HG02885 (cell line): Measurements from ENCODE around the gene RGS9.
A peak's percentile ranks its signal among the peaks of the same experiment; 100 is the strongest.
"Not testable (repeated sequence)": the region's sequence is repeated elsewhere in the genome, so short reads cannot be mapped to it uniquely, and the experiment has no call there.

ENCODE experiments used
- ATAC-seq: cut with Tn5 transposase; IDR thresholded peaks from one replicate; pipeline ENCODE4 v1.9.1; 2021; ENCODE audit warnings: mild to moderate bottlenecking; ENCODE audit not compliant: unreplicated experiment, poor library complexity

RGS9 gene

DNA sequence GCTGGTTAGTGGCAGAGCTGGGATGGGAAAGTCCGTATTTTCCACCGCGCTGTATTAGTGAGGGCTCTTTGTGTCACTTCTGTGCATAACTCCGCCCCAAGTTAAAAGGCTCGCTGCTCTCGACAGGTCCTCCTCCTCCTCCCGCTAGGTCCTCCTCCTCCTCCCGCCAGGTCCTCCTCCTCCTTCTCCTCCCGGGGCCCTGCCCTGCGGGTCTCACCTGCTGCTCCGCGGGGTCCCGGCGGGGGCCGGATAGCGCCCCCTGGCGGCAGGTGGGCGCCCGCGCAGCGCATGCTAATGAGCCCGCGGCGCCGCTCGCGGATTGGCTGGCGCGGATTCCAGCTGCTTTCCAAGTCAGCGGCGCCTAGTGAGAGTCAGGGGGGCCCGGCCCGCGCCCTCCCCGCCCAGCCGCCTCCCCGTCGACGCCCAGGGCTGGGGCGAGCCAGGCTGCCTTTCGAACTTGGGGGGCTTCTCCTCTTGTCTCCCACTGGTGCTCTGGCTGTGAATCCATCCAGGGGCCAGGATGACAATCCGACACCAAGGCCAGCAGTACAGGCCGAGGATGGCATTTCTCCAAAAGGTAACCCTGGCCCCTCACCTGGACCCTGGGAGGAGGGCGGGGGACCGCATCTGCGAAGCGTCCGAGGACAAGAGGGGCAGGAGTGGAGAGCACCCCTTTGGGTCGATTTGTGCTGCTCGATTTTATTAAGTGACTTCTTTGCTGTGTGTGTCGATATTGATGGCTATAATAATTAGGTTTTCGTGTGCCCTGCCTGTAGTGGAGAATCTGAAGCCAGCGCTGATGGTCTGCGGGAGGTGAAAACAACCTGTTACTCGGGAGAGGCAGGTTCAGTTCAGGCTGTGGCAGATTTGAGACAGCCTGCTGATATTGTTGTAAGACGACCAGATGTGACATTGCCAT, at the start of gene RGS9:
Gene RGS9 (plus strand): TSS at position 350 of the 919 bp plus-strand sequence. CDS start 171 bp downstream, at position 521.
- peak; percentile 93 for ATAC-seq

DNA sequence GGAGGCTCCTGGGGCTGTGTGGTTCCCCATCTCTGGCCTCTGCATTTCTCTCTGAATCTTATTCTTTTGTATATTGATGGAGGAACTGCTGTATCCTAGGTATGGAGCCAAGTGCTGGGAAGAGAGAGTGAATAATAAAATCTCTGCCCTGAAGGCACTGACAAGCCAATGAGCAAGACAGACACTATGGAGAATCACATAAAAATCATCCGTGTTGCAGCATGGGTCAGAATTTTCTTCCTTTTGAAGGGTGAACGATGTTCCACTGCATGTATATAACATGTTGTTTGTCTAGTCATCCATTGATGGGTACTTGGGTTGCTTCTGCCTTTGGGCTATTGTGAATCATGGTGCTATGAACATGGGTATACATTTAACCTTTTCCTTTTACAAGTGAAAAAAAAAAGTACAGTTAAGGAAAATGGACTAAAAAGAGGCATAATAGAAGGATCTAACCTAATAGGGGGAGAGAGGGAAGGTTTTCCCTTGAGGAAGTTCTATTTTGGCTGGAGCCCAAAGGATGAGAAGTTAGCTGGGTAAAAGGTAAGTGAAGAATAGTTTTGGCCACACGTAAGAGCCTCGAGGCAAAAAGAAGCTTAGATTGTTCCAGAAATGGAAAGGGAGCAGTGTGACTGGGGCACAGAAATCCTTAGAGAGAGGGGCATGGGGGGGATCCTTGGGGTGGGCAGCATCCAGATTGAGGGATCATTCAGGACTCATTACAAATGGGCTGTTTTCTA, 48.4 kb upstream of the RGS9 start:
- ATAC-seq: no peak

DNA sequence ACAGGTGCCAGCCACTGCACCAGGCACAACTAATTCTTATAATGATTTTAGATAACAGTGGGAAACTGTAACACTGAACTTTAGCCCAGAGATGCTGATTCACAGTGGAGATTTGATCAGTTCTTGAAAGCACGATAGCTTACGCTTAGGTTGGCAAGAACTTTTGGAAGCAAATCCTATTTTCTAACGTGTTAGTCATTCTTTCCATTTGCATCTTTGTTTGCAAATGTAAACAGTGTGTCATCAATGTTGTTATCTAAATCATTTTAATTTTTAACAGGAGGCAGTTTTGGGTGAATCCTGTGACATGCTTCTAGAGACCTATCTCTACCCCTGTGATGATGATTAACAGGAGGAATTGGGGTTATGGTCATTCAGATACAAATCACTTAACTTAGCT, 44.9 kb upstream of the RGS9 start:
- no peak for ATAC-seq

DNA sequence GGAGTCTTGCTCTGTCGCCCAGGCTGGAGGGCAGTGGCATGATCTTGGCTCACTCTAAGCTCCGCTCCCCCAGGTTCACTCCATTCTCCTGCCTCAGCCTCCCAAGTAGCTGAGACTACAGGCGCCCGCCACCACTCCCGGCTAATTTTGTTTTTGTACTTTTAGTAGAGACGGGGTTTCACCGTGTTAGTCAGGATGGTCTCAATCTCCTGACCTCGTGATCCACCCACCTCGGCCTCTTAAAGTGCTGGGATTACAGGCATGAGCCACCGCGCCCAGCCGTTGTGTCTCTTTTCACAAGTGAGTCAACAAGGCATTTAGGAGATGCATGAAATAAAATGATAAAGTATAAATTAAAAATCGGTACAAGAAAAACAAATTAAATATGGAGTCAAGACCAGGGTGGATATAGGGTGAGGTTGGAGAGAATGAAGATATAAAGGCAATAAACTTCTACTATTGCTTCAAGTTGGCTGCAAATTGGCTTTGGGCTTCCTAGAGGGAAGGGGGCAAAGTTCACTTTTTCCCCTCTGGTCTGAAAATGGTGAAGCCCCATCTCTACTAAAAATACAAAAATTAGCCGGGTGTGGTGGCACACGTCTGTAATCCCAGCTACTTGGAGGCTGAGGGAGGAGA, 44.3 kb upstream of the RGS9 start:
- ATAC-seq: not testable (repeated sequence)

DNA sequence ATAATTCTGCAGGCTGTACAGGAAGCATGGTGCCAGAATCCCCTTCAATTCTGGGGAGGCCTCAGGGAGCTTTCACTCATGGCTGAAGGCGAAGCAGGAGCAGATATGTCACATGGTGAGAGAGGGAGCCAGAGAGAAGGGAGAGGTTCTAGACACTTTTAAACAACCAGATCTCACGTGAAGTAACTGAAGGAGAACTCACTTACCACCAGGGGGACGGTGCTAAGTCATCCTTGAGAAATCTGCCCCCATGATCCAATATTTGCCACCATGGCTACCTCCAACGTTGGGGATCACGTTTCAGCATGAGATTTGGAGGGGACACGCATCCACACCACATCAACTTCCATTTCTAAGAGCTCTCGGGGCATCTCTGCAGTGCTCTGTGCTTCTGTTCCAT, 43.2 kb upstream of the RGS9 start:
- no peak for ATAC-seq

DNA sequence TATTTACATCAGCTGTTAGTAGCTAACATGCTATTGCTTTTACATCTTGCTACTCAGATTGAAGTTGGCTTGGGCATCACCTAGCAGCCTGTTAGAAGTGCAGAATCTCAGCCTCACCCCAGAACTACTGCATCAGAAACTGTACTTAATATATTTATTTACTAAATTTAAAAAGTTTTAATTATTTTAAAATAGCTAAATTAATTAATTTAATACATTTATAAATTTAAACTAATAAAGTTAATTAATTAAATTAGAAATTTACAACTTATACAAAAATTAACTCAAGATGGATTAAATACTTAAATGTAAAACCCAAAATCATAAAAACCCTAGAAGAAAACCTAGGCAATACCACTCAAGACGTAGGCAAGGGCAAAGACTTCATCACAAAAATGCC, 41.7 kb upstream of the RGS9 start:
- ATAC-seq: no peak

DNA sequence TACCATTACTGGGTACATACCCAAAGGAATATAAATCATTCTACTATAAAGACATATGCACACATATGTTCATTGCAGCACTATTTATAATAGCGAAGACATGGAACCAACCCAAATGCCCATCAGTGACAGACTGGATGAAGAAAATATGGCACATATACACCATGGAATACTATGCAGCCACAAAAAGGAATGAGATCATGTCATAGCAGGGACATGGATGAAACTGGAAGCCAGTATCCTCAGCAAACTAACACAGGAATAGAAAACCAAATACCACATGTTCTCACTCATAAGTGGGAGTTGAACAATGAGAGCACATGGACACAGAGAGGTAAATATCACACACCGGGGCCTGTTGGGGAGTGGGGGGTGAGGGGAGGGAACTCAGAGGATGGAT, 40.8 kb upstream of the RGS9 start:
- ATAC-seq: not testable (repeated sequence)

DNA sequence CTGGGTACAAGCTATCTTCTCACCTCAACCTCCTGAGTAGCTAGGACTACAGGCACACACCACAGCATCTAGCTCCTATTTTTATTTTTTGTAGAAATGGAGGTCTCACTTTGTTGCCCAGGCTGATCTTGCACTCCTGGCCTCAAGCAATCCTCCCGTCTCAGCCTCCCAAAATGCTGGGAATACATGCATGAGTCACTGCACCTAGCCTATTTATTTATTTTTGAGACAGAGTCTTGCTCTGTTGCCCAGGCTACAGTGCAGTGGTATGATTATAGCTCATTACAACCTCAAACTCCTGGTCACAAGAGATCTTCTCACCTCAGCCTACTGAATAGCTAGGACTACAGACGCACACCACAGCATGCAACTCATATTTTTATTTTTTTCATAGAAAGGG, 40.1 kb upstream of the RGS9 start:
- no peak for ATAC-seq

DNA sequence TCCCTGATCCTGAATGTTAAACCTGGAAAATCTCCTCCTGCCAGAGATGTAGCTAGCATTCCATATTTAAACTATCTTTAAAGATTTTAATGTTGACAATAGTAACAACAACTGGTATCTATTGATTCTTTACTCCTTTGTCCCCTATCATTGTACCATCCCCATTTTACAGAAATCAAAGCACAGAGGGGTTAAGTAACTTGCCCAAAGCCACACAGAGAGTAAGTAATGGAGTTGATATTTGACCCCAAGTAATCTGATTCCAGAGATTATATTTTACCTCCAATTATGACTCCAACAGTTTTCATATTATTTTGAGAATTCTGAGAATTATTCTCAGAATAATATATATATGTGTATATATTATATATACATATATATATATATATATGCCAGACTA, 37.7 kb upstream of the RGS9 start:
- no peak for ATAC-seq

DNA sequence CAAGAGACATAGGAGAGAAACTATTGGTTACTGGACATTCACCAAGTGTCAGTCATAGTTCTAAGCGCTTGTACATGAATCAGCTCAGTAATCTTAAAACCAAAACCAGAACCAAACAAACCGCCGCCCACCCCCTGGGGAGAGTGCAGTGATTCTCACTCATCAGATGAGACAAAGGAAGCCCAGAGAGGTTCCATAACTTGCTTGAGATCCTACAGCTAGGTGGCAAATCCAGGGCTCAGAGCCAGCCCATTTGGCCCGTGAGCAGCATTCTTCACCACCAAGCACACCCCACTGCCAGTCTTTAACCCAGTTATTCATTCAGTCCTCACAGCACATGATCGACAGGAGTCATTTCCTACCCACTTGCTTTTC, 37.2 kb upstream of the RGS9 start:
- ATAC-seq: peak; percentile 77

DNA sequence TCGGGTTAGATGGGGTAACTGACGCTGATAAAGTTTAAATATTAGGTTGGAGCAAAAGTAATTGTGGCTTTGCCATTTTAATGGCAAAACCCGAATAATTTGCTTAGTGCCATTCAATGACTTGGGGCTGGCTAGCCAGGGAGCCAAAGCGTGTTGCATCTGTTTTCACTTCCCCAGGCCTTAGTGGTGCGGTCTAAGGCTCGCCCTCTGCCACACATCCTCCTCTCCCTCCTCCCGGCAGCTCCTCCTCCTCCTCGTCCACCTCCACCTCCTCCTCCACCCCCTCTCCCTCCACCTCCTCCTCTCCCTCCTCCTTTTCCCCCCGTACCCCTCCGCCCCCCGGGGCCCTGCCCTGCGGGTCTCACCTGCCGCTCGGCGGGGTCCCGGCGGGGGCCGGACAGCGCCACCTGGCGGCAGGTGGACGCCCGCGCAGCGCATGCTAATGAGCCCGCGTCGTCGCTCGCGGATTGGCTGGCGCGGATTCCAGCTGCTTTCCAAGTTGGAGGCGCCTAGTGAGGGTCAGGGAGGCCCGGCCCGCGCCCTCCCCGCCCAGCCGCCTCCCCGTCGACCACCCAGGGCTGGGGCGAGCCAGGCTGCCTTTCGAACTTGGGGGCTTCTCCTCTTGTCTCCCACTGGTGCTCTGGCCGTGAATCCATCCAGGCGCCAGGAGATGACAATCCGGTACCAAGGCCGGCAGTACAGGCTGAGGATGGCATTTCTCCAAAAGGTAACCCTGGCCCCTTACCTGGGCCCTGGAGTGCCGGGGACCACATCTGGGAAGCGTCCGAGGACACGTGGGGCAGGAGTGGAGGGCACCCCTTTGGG, 36.6 kb upstream of the RGS9 start:
- peak; percentile 79 for ATAC-seq

DNA sequence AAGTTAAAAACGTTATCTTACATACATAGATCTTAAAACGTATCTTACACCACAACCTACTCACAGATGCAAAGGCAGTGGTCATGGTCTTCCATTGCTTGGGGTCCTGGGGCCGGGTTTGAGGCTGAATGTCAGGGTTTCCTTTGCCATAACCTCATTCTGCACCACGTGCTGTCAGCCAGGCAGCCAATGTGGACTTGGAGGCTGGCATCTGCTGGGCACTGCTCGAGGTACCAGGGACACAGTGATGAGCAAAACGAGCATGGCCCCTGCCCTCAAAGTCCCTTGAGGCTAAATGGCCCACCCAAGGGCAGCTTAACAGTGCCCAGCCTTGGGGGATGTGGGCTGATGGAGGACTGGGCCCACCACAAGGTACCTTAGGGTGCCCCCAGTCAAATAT, 35.8 kb upstream of the RGS9 start:
- no peak for ATAC-seq

DNA sequence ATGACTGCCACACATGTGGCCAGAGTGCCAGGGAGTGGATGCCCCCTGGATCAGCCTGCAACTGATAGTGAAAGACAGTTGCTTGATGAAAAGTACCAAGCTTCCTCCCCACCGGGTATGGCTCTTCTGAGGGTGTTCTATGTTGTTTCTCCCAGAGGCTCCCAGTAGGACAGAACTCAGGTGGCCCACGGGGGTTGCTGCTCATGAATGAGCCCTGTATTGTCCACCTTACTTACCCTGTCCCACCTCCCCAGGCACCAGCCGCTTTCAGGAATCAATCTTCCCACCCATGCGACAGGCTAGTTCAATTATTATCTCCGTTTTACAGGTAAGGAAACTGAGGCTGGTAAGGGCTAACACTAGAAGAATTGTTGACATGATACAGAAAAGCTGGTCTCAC, 34.9 kb upstream of the RGS9 start:
- ATAC-seq: no peak

DNA sequence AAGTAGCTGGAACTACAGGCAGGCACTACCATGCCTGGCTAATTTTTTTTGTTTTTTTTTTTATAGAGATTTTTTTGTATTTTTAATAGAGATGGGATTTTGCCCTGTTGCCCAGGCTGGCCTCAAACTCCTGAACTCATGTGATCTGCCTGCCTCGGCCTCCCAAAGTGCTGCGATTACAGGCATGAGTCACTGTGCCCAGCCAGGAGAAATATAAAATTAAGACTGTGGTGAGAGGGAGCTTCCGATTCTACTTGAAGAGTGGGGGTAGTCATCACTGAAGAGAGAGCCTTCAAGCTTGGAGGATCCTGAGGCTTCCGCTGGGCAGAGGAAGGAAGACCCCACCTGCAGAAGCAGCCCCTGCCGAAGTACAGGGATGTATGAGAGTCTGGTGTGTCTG, 34.4 kb upstream of the RGS9 start:
- ATAC-seq: no peak

DNA sequence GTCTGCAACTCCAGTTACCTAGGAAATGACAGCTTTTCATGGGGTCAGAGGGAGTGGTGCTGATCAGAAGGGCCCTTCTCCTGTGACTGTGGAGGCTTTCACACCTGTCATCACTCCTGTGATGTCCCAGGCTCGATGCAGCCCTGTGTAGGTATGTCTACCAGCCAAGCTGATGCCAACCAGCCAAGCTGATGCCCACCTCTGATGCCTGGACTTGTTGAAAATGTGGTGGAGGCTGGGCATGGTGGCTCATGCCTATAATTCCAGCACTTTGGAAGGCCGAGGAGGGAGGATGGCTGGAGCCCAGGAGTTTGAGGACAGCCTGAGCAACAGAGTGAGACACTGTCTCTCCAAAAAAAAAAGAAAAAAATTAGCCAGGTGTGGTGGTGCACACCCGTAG, 33.7 kb upstream of the RGS9 start:
- ATAC-seq: no peak

DNA sequence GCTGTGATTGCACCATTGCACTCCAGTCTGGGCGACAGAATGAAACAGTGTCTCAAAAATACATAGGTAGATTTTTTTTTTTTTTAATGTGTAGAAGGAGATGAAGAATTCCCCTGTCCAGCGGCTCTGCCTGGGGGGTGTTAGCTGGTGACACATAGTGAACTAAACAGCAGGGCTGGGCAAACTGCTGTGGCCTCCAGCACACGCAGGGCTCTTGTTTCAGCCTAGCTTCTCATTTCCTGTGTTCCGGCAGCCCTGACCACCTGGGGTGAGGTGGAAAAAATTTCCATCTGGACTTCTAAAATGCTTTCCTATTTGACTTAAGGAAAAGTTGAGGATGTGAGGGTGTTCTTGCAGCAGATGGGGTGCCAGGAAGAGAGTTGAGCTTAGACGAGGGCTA, 33.3 kb upstream of the RGS9 start:
- no peak for ATAC-seq

DNA sequence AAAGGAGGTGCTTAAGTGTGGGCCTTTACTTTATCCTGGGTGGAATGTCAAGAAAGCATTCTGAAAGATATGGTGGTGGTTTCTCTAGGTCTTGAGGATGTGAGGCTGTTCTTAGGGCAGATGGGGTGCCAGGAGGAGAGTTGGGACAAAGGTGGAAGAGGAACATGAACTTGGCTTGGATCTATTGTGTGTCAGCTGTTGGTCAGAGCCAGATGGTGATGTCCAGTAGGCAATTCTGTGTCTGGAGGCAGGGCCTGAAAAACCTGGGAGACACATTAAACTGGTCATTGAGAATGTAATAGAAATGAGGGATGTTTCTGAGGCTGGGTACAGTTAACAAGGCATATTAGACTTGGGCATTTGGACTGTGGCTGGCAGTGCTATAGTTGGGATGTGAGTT, 32.6 kb upstream of the RGS9 start:
- ATAC-seq: no peak

DNA sequence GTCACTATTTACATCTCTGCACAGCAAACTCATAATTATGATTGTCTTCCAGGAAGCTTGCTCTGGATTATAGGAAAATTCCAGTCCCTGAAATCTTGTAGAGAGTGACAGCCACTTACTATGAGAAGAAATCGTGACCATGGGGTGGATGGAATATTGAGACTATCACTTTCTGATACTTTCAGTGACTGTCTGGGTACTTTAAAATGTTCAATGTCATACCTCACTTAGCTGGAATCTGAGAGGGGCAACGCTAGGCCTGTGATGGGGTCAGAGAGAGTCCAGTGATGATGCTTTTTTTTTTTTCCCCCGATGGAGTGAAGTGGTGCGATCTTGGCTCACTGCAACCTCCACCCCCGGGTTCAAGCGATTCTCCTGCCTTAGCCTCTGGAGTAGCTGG, 32.2 kb upstream of the RGS9 start:
- ATAC-seq: no peak

DNA sequence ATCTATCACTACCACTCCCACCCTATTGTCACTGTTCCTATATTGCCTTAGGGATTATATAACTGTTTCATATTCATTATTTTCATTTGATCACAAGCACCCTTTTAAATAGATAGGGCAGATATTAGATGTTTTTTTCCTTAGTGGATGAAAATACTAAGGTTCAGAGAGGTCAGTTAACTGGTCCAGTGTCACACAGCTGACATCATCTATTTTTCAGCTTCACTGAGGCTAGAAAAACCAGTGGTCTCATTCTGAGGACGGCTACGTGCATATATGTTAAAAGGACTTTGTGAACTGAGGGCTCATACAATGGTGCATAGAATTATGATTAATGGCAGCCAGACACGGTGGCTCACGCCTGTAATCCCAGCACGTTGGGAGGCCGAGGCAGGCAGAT, 29.0 kb upstream of the RGS9 start:
- no peak for ATAC-seq

DNA sequence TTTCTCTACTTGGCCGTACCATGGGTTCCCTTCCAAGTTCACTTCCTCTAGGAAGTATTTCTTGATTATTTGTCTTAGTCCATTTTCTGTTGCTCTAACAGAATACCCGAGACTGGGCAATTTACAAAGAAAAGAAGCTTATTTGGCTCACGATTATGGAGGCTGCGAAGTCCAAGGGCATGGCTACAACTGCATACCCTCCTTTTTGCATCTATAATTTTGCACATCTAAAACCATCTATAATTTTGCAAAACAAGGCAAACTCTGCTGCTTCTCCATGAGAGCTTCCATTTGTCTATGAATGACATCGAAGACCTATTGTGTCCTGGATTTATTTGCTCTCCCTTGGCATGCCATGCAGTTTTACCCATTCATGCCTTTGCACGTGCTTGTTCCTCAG, 27.6 kb upstream of the RGS9 start:
- no peak for ATAC-seq
